ENCODE data around the gene MPPED2. TPM values are rescaled to one million over a fixed set of nuclear protein-coding genes. Genes with fewer than 3 reads are reported as not detected.

MPPED2 gene
- total RNA-seq, 1 experiment from 2014 or later: 4.7 TPM

DNA sequence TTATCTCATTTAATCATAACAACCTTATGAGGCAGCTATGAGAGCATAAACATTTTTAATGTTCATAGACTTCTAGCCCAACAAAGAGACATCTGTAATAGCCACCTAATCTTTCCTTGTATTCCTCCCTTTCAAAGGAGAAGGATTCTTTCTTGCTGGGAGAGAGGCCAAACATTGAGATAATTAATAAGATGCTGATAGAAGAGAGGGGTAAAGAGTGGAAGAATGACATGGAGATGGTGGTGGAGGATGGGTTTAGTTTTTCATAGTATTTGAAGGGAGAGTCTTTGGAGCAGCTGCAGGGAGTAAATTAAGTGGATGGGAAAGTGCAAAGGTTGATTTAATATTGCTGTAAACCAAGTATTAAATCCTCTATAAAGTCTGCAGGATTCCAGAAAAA, 205.3 kb downstream of the MPPED2 start:
- Mint-ChIP-seq H3K27me3 (ENCODE audit: low read depth) (peaks cover 1% of the 10 kb centered on the region; the same call in 1 of the 2 replicates), H3K36me3 (ENCODE audit: insufficient read depth in 1 of 3, low read depth in 3 of 3) (peaks cover 1 to 8% (median 2%) of the 10 kb centered on the region in 3 experiments; a peak in 6 of 7 replicates), H3K9me3 (peaks cover 7% of the 10 kb centered on the region in 2 experiments), H3K4me3 (no peak overlapping the region), H3K27ac (no peak overlapping the region), H3K4me1 (peaks cover 4 to 9% of the 10 kb centered on the region in 2 experiments; a peak in 3 of 4 replicates)
- Histone ChIP-seq H4K91ac (ENCODE audit: insufficient read length, low read depth, low read length) (no peak overlapping the region), H3K23ac (ENCODE audit: insufficient read length, low read depth, low read length) (no peak overlapping the region), H2BK5ac (ENCODE audit: insufficient read length, low read length) (no peak overlapping the region), H3K79me2 (ENCODE audit: insufficient read depth, low read length) (no peaks in the 10 kb centered on the region), H4K8ac (replicated peaks; ENCODE audit: insufficient read length, low read depth, low read length) (no peak overlapping the region), H4K20me1 (ENCODE audit: control insufficient read depth, insufficient read depth, insufficient read length) (no peaks in the 10 kb centered on the region), H3K18ac (ENCODE audit: insufficient read length, low read depth, low read length) (no peak overlapping the region), H3K27me3 (ENCODE audit: insufficient read depth, low read length) (no peaks in the 10 kb centered on the region), H2AK5ac (ENCODE audit: insufficient read length, low read length) (no peak overlapping the region), H3K9me3 (ENCODE audit: control insufficient read depth, low read depth, low read length) (no peaks in the 10 kb centered on the region), H2BK15ac (ENCODE audit: low read depth, low read length) (no peak overlapping the region), H3K14ac (ENCODE audit: insufficient read depth, low read length) (no peak overlapping the region), H3K27ac (ENCODE audit: insufficient read length, low read depth, low read length) (no peak overlapping the region), H2AFZ (ENCODE audit: low read length) (no peak overlapping the region), H3K79me1 (ENCODE audit: insufficient read depth, low read depth, low read length, poor library complexity, severe bottlenecking) (no peaks in the 10 kb centered on the region), H2BK12ac (ENCODE audit: insufficient read length, low read depth, low read length) (no peak overlapping the region), H4K5ac (ENCODE audit: insufficient read length, low read depth, low read length) (no peak overlapping the region), H3K4me1 (ENCODE audit: insufficient read depth, low read length) (no peaks in the 10 kb centered on the region), H2BK120ac (ENCODE audit: low read depth, low read length, poor library complexity, severe bottlenecking) (no peak overlapping the region), H3K4ac (ENCODE audit: low read depth, low read length) (no peak overlapping the region), H3K4me2 (ENCODE audit: insufficient read depth, insufficient read length, low read length) (no peak overlapping the region), H2BK20ac (ENCODE audit: low read depth, low read length, poor library complexity, severe bottlenecking) (no peak overlapping the region), H3K23me2 (ENCODE audit: insufficient read length, low read depth, low read length, poor library complexity, severe bottlenecking) (no peaks in the 10 kb centered on the region), H3T11ph (ENCODE audit: low read length) (no peak overlapping the region), H3K56ac (ENCODE audit: insufficient read length, low read depth, low read length) (no peak overlapping the region), H3K9ac (ENCODE audit: extremely low read depth, insufficient read length, low read length) (no peak overlapping the region)
- no peak for TF ChIP-seq CTCF (conservative IDR thresholded peaks at IDR 0.05)
- no peak for DNase-seq

Data from H9 (cell line).